T47D (cell line): ENCODE measurements around the gene FBXO24.

Experiments used
- DNase-seq, 2 experiments: peaks; one replicate each; pipeline versions ENCODE4 v3.0.0 to v3.0.0-alpha.2; 2011 to 2012; ENCODE audit warnings: low read depth in 1 of 2, low spot score in 1 of 2
- JUND ChIP-seq: IDR thresholded peaks from 2 replicates; pipeline ENCODE4 v1.6.1; 2012; ENCODE audit warnings: low read depth
- in situ Hi-C: cut with HindIII; loops from 2 replicates; pipeline ENCODE4 v1.10.0; 2016; ENCODE audit warnings: low sequenced_read_pairs, low pct_unique_long_range_greater_than_20kb

The FBXO24 gene

DNA sequence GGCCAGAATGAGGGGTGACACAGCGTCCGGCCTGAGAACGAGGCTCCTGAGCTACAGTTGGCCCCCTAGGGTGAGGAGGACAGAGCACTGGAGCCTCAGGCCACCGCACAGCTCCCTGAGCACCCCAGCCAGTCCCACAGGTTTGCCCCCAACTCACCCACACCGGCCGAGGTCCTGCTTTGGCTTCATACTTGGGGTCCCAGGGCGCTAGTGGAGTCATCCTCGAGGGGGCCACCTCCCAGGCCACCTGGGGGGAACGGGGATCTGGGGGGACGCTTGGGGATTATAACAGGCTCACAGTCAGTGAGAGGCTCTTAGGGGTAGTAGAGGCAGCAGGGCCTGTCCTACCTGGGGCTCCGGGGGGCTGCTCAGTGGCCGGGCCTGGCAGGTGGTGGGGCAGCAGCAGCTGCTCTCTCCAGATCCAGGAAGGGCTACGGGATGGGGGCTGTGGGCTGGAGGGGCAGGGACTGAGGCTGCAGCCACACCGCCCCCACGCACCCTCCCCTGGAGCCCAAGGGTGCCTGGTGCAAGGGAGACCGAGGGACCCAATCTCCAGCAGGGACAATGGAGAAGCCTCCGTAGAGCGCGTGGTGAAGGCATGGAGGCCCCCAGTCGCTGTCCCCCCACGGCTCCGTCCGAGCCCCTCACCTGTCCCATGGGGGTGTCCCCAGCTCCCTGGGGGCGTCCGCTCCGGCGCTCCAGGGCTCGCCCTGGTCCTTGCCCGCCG lies 13.0 kb upstream of the FBXO24 start:
- in situ Hi-C loops: no loop called here
- TF ChIP-seq JUND: no peak
- no peak for DNase-seq

DNA sequence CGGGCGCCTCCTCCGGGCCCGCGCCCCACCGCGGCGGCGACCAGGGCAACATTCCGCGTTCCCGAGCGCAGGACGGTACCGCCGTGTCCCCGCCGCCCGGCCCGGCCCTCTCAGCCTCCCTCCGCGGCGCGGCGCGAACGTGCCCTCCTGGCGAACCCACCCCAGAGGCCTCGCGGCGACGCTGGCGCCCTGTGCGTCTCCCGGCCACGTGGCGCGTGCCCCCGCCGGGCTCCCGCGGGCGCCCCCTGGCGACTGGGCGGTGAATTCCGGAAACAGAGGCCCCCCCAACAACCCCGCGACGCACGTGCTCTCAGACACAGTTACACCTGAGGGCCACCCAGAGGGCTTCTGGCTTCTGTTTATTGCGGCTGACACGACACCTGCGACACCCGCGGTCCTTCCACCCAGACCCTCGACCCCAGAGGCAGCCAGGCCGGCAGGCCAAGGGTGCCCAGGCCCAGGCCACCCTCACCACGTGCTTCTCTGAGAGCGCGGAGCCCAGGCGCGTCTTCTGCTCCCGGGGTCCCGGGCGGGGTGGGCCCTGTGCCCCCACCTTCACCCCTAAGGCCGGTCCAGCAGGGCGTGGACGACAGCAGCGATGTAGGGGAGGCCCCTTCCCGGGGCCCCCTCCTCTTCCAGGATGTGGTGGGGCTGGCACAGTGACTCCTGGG lies 12.3 kb upstream of the FBXO24 start, which contains the start of gene SAP25:
TSS of gene SAP25 (minus strand) at position 210 of the 671 bp plus-strand sequence. CDS start at position 52, 158 bp downstream.
- DNase-seq: no peak
- in situ Hi-C loops: no loop called here
- no peak for TF ChIP-seq JUND

DNA sequence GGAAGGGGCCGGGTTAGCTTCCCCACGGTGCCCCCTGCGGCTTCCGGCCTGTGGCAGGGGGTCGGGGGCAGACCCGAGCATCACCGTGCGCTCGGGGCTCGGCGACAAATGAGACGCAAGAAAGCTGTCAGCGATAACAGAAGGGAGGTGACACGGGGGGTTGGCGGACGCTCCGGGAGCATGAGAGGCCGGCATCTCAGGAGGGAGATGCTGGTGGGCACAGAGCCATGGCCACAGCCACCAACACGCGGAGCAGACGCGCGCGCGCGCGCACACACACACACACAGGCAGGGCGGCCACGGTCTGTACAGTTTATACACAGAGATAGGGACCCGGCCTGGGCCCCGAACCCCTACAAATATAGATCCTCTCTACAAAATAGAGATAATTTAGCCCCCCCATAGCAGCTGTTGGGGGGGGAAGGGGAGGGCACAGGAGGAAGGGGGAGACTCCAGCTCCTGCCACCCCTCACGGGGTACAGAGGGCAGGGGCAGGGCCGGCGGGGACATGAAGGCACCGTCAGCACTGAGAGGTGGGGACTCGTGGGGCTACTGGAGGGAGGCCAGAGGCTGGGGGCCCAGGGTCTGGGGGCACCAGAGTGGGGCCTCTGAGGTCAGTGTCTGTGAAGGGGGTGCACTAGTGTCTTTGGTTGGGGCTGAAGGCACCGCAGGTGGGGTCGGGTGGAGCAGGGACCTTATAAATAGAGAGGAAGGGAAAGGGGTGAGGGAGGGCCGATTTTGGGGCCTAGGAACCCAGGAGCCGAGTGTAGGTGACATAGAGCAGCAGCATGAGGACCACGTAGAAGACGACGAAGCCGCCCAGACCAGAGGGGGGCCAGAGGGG lies 11.5 kb upstream of the FBXO24 start:
- DNase-seq: no peak
- no peak for TF ChIP-seq JUND
- in situ Hi-C loops: no loop called here

DNA sequence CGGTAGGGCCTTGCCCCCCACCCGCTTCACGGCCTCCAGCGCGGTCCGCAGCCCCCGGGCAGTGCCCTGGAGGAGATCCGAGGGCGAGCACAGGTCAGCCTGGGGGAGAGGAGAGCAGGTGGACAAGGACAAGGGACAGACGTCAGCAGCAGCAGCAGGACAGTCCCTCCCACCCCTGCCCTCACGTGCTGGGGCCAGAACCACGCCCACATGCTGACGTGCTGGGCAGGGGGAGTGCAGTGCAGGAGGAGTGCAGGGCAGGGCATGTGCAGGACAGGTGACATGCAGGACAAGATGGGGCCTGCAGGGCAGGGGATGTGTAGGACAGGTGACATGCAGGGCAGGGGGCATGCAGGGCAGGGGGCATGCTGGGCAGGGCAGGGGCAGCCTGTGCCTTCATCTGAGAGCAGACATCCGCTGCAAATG lies 10.9 kb upstream of the FBXO24 start:
- TF ChIP-seq JUND: no peak
- in situ Hi-C loops: no loop called here
- DNase-seq: no peak

DNA sequence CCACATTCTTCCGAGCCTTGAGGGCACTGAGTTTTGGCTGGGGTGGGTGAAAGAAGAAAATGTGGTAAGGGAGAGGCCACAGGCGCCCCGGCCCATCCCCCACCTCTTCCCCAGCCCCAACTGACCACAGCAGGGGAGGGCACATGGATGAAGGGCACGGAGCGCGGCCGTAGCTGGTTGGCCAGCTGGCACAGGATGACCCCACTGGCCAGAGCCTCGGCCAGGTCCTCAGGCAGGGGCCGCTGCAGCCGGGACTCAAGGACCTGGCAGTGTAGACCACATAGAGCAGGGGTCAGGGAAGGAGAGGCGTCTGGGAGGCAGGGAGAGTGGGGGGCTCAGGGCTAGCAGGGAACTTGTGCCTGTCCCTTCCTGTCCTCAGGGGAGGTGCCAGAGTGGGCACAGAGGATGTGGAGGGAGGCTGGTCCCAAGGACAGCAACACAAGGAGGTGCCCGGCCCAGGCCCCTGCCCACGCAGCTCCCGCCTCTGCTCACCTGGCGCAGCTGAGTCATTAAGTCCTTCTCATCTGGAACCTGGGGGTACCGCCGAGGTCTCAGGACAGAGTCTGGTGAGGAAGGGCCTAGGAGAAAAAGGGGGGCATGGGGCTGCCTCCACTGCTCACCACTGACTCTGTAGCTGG lies 10.3 kb upstream of the FBXO24 start:
- in situ Hi-C loops: no loop called here
- DNase-seq: no peak
- TF ChIP-seq JUND: no peak

DNA sequence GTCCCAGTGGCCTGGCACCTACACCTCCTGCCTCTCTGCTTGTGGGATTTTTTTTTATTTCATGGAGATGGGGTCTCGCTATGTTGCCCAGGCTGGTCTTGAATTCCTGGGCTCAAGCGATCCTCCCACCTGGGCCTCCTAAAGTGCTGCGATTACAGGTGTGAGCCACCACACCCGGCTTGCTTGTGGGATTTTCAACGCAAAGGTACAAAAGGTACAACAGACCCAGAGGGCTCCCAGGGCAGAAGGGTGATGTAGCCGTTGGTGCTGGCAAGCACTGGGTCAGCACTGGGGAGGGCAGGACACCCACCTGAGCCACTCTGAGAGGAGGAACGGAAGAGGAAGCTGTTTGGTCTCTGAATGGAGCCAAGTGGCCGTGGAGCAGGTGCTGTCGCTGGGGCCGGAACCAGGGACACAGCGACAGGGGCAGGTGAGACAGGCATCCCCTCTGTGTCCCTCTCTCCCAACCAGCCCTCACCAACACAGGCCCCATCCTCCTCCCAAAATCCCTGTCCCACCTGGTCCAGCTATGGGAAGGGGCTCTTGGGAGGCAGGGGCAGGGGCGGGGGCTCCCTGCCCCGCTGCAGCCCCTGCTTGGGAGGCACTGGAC lies 9.6 kb upstream of the FBXO24 start:
- TF ChIP-seq JUND: no peak
- no peak for DNase-seq
- in situ Hi-C loops: no loop called here

DNA sequence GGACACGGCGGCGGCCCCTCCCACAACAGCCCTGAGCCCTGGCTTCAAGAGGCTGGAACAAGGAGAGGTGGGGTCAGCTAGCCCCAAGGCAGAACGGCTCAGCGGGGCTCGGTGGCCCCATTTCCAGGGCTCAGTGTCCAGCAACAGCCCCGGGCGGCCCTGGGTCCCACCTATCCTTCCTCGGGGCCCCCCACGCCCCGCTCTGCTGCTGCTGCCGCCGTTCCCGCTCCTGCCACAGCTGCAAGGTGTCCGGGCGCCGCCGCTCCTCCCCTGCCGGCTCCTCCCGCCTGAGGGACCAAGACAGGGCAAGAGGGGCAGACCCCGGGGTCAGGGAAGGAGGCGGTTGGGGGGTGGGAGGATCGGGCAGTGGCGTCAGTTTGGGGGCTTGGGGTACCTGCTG lies 9.0 kb upstream of the FBXO24 start:
- DNase-seq: no peak
- in situ Hi-C loops: no loop called here
- TF ChIP-seq JUND: no peak

DNA sequence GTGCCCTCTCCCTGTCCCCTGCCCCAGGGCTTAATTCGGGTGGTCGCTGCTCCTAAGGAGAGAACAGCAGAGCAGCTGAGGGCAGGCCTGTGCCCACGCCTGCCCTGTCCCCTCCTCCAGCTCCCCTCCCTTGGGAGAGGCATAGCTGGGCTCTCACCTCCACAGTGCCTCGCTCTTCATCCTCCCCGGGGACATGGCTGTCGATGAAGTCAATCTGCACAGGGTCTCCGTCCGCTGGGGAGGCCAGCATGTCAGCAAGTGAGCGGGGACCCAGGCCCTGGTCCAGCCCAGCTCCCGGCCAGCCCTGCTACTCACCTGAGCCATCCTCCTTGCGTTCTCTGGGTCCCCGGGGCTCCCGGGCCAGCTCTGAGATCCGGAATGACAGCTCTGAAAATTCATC lies 8.6 kb upstream of the FBXO24 start:
- DNase-seq: no peak
- TF ChIP-seq JUND: no peak
- in situ Hi-C loops: no loop called here

DNA sequence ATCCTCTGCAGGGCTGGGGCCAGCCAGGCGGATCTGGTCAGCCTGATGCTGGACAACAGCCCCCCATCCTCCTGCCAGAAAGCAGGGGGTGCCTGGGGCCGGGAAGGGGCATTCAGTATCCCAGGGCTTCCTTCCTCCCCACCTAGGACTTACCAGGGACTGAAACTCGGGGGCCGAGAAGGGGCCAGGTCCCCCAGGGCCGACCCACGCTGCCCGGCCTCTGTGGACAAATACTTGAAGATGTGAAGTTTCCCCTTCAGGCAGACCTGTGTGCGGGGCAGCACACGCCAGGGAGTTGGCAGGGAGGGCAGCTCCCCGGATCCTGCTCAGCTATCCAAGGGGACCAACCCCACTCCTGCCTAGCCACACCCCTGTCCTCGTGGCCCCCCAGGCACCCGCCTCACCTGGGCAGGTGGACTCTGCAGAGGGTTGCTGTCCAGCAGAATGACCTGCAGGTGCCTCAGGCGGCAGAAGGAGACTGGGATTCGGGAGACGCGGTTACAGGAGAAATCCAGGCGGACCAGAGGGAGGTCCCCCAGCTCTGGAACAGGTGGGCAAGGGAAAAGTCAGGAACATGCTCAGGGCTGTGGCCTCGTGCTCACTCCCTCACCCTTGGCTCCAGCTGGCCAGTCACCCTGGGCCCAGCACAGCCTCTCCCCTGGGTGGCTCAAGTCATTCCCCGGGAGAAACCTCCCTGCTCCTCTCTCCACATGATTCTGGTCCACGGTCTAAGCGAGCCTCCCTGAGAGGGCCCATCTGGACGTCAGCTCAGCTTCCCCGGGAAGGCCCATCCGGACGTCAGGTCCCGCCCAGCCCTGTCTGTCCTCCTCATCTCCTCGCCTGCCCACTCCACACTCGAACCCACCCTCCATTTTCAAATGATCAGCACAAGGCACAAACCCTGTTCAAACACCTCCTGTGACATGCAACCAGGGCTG lies 7.6 kb upstream of the FBXO24 start:
- DNase-seq: no peak
- in situ Hi-C loops: no loop called here
- no peak for TF ChIP-seq JUND

DNA sequence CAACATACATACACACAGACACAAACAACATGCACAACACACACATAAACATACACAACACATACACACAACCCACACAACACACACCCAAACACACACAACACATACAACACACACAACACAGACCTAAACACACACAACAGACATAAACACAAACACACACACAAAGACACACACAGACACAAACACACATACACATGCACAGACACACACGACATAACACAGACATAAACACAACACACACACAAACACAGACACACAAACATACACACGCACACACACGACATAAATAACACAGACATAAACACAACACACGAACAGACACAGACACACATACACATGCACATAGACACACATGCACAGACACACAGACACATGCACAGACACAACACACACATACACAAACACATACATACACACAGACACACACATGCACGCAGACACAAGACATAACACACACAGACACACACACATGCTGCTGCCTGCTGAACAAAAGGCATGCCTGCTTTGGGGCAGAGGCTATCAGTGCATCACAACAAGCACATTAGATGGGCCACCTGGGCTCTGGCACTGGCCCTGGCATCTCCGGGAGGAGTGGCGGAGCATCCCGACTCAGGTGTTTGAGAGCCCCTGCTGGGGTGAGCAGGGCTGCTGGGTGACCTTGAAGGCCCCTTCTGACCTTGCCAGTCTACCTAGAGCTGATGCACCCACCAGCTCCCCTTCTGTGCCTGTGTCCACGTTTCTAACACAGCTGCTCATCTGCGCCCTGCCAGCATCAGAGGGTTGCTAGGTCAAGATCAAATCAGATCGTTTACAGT lies 5.5 kb upstream of the FBXO24 start:
- no peak for TF ChIP-seq JUND
- no peak for DNase-seq
- in situ Hi-C loops: no loop called here
